Tibial nerve (tissue), 4 donors: ENCODE data around the gene PRKG2.

Experiments used
- EP300 ChIP-seq, 2 donors: sonication (generic); formaldehyde crosslinking; IDR thresholded peaks; one replicate each; pipeline ENCODE4 v1.6.1; 2017; ENCODE audit warnings: antibody characterized with exemption in 2 of 2, mild to moderate bottlenecking in 1 of 2
- TF ChIP-seq, protein P1 (sequence below), 5 experiments: fragments of 200-600 bp in 3 of 5; fragments of 450-650 bp in 2 of 5; sonication (generic) in 3 of 5; IDR thresholded peaks; one replicate each; pipeline ENCODE4 v1.5.1; 2016 to 2019; ENCODE audit warnings: antibody characterized with exemption in 5 of 5, mild to moderate bottlenecking in 3 of 5, moderate library complexity in 2 of 5

DNA sequence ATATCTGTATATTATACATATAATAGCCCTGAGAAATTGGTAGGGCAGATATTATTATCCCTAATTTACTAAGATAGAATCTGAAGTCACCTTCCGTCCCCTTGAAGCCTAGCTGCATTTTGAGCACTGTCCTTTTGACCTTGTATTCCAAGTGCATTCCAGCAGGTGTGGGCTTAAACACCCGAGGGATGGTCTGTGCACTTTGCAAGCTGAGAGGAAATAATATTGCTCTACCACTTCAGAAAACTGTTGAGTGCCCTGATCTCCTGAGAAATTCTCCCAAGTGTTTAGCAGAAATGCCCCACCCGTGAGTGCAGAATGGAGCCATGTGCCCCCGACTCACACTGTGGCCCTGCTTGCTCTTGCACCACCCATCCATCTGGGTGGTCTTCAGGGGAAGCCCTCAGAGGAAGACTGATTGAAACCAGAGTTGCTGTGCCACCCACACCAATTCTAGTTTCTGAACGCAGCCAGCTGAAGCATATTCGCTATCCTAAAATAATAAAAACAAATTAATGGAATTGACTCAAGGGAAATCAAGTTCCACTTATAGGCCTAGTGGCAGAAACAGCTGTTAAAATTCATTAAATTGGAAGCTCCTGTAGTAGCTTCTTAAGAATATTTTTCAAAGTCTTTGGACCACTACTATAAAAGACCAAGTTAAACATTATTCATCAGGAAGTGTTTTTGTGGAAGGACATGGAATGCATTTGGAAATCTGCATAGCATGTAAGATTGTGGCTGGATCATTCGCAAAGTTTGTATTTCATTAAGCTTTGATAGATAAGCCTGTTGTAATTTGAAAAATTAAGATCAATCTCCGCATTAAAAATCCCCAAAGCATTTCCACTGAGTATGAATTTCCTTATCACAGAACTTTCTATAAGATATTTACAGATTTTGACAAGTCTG lies 41.3 kb upstream of the PRKG2 start:
- TF ChIP-seq, protein P1, sequence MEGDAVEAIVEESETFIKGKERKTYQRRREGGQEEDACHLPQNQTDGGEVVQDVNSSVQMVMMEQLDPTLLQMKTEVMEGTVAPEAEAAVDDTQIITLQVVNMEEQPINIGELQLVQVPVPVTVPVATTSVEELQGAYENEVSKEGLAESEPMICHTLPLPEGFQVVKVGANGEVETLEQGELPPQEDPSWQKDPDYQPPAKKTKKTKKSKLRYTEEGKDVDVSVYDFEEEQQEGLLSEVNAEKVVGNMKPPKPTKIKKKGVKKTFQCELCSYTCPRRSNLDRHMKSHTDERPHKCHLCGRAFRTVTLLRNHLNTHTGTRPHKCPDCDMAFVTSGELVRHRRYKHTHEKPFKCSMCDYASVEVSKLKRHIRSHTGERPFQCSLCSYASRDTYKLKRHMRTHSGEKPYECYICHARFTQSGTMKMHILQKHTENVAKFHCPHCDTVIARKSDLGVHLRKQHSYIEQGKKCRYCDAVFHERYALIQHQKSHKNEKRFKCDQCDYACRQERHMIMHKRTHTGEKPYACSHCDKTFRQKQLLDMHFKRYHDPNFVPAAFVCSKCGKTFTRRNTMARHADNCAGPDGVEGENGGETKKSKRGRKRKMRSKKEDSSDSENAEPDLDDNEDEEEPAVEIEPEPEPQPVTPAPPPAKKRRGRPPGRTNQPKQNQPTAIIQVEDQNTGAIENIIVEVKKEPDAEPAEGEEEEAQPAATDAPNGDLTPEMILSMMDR (IDR thresholded peaks at IDR 0.05) = no peak
- TF ChIP-seq EP300 (IDR thresholded peaks at IDR 0.05) = no peak
